Choroid plexus epithelial cell (primary cell): ENCODE measurements around the gene ERC2.
A peak's percentile ranks its signal among the peaks of the same experiment; 100 is the strongest.

Experiments
- DNase-seq: peaks from one replicate; pipeline ENCODE4 v3.0.0-alpha.2; 2010; ENCODE audit warnings: low read depth
- H3K4me3 ChIP-seq: 2 replicates; pipeline ENCODE4 v1.5.1; 2011; ENCODE audit warnings: low read depth, mild to moderate bottlenecking, control low read depth, low read length, moderate library complexity
- CTCF ChIP-seq: conservative IDR thresholded peaks from 2 replicates; pipeline ENCODE4 v1.5.1; 2011; ENCODE audit warnings: low read depth, mild to moderate bottlenecking, control low read depth, inconsistent platforms, low read length, moderate library complexity

Gene ERC2

DNA sequence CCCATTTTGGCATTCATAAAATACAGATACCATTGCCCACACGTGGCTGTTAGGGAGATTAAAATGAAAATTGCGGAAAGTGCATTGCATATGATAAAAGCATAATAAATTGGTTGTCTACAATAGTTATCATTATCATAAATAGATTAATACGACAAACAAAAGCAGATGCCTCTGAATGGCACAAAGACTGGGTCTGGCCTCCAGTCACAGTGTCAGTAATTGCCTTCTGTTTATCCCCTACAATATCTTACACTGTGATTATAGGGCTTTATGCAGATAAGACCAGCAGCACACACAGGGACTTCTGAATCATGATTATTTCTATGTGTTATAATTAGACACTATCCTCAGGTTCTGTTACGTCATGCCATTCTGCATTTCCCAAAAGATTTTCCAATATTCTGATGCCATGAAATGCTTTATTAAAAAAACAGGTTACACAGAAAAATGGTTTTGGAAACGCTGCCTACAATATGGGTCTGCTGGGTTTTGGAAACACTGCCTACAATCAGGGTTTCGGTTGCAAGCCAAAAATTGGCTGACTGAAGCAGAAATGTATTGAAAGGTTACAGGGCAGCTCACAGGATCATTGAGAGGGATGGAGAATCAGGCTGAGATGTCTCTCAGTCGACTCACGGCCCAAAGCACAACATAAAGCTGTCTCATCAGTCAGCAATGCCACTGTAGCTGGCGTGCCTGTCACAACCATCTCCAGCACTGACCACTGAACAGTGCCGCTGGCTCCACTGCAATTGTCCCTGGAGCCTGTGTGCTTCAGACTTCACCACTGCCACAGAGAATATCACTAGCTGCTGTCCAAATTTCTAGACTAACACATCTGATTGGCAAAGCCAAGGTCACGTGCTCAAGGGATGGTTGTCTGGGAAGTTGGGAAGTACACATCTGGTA is 248.1 kb downstream of the ERC2 start:
- peak; percentile 5 for DNase-seq
- TF ChIP-seq CTCF = no peak
- no peak overlapping the region for H3K4me3 ChIP-seq

DNA sequence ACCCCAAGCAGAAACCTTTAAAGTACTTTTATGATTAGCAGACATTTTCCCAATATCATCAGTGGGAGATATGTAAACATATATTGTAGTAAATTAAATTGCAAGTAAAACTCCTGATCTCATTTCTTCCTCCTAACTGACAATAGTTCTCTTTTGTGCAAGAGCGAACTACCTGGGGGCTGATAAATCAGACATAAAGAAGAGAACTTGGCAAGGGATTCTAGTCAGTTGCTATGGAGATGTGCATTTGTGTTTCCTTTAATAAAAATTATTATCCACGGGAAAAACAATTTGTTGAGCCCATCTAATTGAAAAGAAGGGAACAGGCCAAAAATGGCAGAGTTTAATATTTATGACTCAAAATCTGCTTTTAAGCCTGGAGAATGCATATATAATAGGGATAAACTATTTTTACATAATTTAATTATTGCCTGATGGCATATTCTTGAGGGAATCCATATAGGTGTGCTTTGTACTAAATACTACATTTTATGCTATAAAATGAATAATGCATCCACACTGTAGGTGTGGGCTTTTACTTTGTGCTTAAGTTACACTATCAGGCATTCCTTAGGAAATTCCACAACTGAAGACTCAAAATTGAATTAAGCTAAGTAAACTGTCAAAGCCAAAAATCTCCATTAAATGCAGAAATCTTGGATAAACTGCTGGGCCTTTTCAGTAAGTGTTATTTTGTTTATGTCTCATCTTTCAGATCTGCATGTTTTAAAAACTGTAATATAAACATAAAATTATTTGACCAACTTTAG is 258.1 kb downstream of the ERC2 start:
- TF ChIP-seq CTCF = no peak

DNA sequence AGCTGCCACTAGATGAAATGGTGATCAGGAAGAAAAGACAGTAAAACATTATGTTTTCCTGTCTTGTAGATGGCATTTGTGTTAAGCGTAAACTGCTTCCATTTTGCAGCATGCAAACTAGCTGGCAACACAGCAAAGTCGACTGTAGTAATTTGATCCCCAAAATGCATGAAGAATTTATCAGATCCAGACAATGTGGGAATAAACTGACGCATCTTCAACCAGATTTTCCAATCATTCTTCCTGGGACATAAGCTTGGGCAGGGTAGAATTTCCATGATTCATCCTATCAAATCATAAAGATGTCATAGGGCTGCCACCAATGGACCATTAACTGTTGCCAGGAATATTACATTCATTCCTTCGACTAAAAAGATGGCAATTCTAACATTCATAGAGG is 260.3 kb downstream of the ERC2 start:
- no peak for DNase-seq
- no peak overlapping the region for H3K4me3 ChIP-seq
- TF ChIP-seq CTCF = no peak

More for the DNA sequence above, 258.1 kb downstream of the ERC2 start:
- no peak for DNase-seq
- H3K4me3 ChIP-seq = no peak overlapping the region

GRCh38 chr3:56205406-56205805 is 262.9 kb downstream of the ERC2 start:
- TF ChIP-seq CTCF = no peak
- no peak for DNase-seq
- no peak overlapping the region for H3K4me3 ChIP-seq

GRCh38 chr3:56202997-56203396 is 265.3 kb downstream of the ERC2 start:
- no peak for TF ChIP-seq CTCF
- no peak overlapping the region for H3K4me3 ChIP-seq
- no peak for DNase-seq

- DNase-seq = no peak
- no peak for TF ChIP-seq CTCF
- H3K4me3 ChIP-seq = no peak overlapping the region
Measured at GRCh38 chr3:56201407-56201806, 266.9 kb downstream of the ERC2 start.

GRCh38 chr3:56200251-56200650 is 268.0 kb downstream of the ERC2 start:
- no peak for DNase-seq
- no peak overlapping the region for H3K4me3 ChIP-seq
- no peak for TF ChIP-seq CTCF
